ENCODE results near the gene TMPRSS4. TPM values are rescaled to one million over a fixed set of nuclear protein-coding genes. Genes with fewer than 3 reads are reported as not detected.

Gene TMPRSS4
- total and polyA plus RNA-seq, 8 donors: 2.9 to 7.0 (median 4.4) TPM

DNA sequence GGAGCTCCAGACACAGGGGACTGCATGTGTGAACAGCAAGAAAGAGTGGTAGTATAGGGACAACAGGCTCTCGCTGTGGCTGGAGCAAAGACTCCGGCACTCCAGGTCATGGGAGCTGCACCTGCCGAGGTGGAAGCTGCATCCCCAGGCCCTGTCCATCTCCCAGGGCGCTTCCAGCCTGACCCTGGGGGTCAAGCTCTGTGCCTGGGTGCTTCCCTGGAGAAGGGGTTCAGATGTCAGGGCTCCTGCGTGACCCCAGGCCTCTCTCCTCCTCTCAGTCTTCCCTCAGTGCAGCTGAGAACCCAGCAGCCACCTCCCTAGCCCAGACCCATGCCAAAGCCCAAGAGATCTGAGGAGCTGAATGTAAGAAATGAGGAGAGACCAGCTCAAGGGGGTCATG, 3.4 kb downstream of the TMPRSS4 start:
- Histone ChIP-seq H3K36me3 (no peaks in the 10 kb centered on the region), H3K27ac (no peak overlapping the region), H3K9me3 (no peaks in the 10 kb centered on the region), H3K4me3 (no peak overlapping the region), H3K27me3 (peaks cover 0 to 28% of the 10 kb centered on the region in 2 donors), H3K4me1 (peaks cover 0 to 19% of the 10 kb centered on the region in 2 donors)
- TF ChIP-seq, protein P1, sequence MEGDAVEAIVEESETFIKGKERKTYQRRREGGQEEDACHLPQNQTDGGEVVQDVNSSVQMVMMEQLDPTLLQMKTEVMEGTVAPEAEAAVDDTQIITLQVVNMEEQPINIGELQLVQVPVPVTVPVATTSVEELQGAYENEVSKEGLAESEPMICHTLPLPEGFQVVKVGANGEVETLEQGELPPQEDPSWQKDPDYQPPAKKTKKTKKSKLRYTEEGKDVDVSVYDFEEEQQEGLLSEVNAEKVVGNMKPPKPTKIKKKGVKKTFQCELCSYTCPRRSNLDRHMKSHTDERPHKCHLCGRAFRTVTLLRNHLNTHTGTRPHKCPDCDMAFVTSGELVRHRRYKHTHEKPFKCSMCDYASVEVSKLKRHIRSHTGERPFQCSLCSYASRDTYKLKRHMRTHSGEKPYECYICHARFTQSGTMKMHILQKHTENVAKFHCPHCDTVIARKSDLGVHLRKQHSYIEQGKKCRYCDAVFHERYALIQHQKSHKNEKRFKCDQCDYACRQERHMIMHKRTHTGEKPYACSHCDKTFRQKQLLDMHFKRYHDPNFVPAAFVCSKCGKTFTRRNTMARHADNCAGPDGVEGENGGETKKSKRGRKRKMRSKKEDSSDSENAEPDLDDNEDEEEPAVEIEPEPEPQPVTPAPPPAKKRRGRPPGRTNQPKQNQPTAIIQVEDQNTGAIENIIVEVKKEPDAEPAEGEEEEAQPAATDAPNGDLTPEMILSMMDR (IDR thresholded peaks at IDR 0.05): no peak
- ATAC-seq: no peak
- DNase-seq: no peak
- intact Hi-C loops (cut with DNase I): no loop called here

DNA sequence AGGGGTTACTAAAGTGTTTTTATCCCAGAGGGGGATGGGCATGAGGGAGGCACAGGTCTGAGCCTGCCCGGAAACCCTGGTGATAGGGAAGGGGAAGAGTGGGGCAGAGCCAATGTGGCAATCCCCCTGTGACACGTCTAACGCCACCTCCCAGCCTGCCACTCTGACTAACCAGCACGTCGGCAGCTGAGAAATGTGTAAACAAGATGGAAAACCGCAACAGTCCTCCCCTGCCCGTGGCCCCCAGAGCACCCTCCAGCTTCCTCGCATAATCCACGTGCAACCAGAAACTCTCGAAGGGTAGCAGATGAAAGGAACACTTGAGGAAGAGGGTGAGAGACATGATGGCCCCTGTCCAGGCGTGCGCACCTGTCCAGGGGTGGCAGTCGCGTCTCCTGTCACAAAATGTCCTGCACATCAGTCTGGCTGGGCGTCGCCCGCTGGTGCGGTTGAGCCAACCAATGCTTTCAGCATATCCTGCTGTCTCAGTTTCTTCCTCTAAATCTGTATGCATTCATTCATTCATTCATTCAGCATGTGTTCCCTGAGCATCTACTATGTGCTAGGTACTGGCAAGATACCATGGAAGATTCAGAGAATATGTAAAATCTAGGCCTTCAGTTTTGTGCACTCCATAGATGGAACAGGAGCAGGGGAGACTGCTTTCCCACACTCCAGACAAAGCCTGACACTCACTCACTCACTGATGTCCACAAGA, 4.5 kb downstream of the TMPRSS4 start:
- ATAC-seq: peak; percentile 11

GRCh38 chr11:118082880-118083552, 6.1 kb downstream of the TMPRSS4 start:
- no peak for ATAC-seq
- TF ChIP-seq, protein P1 (IDR thresholded peaks at IDR 0.05): no peak
- intact Hi-C loops (cut with DNase I): no loop called here
- peaks cover 0 to 15% of the 10 kb centered on the region in 2 donors for H3K9me3 ChIP-seq
- H3K27ac ChIP-seq: no peak overlapping the region
- no peak overlapping the region for H3K4me3 ChIP-seq
- H3K27me3 ChIP-seq: peaks cover 0 to 10% of the 10 kb centered on the region in 2 donors
- H3K36me3 ChIP-seq: no peaks in the 10 kb centered on the region
- no peak for DNase-seq
- H3K4me1 ChIP-seq: peaks cover 0 to 19% of the 10 kb centered on the region in 2 donors

More for the DNA sequence above, 4.5 kb downstream of the TMPRSS4 start:
- Histone ChIP-seq H3K9me3 (no peaks in the 10 kb centered on the region), H3K36me3 (no peaks in the 10 kb centered on the region), H3K27ac (no peak overlapping the region), H3K4me1 (peaks cover 0 to 19% of the 10 kb centered on the region in 2 donors), H3K4me3 (no peak overlapping the region), H3K27me3 (peaks cover 0 to 21% of the 10 kb centered on the region in 2 donors)
- DNase-seq: peak in 2 of 4 donors; percentile 30 to 51
- TF ChIP-seq, protein P1 (IDR thresholded peaks at IDR 0.05): no peak
- intact Hi-C loops (cut with DNase I): no loop called here

DNA sequence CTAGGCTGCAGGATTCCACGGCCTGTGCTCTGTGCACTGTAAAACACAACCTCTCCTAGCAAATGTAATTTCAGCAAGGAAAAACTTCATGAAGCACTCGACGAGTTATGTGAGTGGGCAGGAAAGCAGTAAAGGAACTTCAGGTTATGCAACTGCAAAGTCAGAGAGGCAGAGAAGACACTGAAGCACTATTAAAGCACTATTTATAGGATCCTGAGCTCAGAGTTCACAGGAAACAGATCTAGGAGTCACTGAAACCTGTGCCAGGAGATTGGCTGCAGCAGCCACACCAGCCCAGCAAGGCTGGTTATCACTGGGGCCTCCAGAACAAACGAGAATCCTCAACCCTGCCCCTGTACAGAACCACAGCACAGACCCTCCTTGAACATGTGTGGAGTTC, 7.4 kb downstream of the TMPRSS4 start:
- ATAC-seq: peak; percentile 86
- DNase-seq: peak in 1 of 4 donors; percentile 54
- no peaks in the 10 kb centered on the region for H3K36me3 ChIP-seq
- peaks cover 0 to 17% of the 10 kb centered on the region in 2 donors for H3K9me3 ChIP-seq
- H3K27ac ChIP-seq: peak overlapping the region in 1 of 2 donors; percentile 7
- no peak overlapping the region for H3K4me3 ChIP-seq
- peaks cover 0 to 19% of the 10 kb centered on the region in 2 donors for H3K4me1 ChIP-seq
- intact Hi-C loops (cut with DNase I): no loop called here
- H3K27me3 ChIP-seq: peaks cover 0 to 8% of the 10 kb centered on the region in 2 donors
- TF ChIP-seq, protein P1 (IDR thresholded peaks at IDR 0.05): no peak

GRCh38 chr11:118084656-118085055, 7.8 kb downstream of the TMPRSS4 start:
- ATAC-seq: no peak
- Histone ChIP-seq H3K4me1 (peaks cover 0 to 19% of the 10 kb centered on the region in 2 donors), H3K27me3 (peaks cover 0 to 4% of the 10 kb centered on the region in 2 donors), H3K36me3 (no peaks in the 10 kb centered on the region), H3K27ac (no peak overlapping the region), H3K9me3 (peaks cover 0 to 17% of the 10 kb centered on the region in 2 donors), H3K4me3 (no peak overlapping the region)
- DNase-seq: no peak
- intact Hi-C loops (cut with DNase I): no loop called here
- TF ChIP-seq, protein P1 (IDR thresholded peaks at IDR 0.05): no peak

All from left lung (tissue), 10 donors.